Left ventricle myocardium superior (tissue), 1 donor: ENCODE data around the gene COX7C. TPM values are rescaled to one million over a fixed set of nuclear protein-coding genes. Genes with fewer than 3 reads are reported as not detected.
"Not testable (repeated sequence)": the region's sequence is repeated elsewhere in the genome, so short reads cannot be mapped to it uniquely, and the experiment has no call there.

Source experiments
- ATAC-seq: fragments of 200-7000 bp; cut with Tn5 transposase; one replicate; pipeline ENCODE4 v1.9.1; 2020; ENCODE audit warnings: mild to moderate bottlenecking, moderate library complexity
- DNase-seq: peaks from one replicate; pipeline ENCODE4 v3.0.0-alpha.2; 2020
- intact Hi-C: fragments of 100-400 bp; cut with micrococcal nuclease; formaldehyde crosslinking; loops from one replicate; pipeline ENCODE4 v1.11.0; 2022
- total RNA-seq: library from RNA; stranded (reverse); fragmentation: NEBNext Ultra II Directional; extraction: Animal tissue kit (Norgen Biotek cat#: 25700); gene quantifications from one replicate; pipeline ENCODE4 v1.2.1, GENCODE V29; 2021
- donor health status: DM: no; HTN: yes; CAD: no; lungs with severe emphysema.

Gene COX7C
- total RNA-seq, 1 donor from 2014 or later: 2,286 TPM

DNA sequence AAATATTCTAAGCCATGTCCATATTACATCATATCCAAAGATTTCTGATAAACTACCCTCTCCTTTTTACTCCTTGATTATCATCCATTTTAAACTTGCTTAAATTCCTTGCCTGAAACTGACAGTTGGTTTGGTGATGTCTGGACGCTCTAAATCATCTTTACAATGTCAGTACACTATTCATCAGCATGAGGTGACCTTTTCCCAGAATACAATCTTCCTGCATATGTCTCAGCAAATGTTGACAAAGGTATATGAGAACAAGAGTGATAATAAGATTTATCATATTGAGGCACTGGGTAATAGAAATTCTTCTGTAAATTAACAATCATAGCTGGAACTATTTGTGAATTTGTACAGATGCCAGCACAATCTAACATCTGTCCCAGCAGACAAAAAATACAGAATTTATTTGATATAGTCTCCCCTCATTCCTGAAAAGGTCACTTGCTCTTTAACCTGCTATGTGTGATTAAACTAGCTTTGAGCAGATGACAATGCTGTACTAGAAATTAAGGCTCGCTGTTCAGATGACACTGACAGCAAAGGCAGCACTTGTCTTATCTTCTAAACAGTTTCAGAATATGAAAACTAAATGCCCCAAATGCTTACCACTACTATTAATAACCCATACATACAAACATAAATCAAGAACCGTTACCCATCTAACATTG lies 32.2 kb downstream of the COX7C start:
- intact Hi-C loops: no loop called here
- DNase-seq (no peak), ATAC-seq (no peak)

DNA sequence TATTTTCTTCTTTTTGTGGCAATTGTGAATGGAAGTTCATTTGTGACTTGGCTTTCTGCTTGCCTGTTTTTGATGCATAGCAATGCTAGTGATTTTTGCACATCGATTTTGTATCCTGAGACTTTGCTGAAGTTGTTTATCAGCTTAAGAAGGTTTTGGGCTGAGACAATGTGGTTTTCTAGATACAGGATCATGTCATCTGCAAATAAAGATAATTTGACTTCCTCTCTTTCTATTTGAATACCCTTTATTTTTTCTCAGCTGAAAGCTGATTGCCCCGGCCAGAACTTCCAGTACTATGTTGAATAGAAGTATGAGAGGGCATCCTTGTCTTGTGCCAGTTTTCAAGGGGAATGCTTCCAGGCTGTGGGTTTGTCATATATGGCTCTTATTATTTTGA lies 43.0 kb downstream of the COX7C start:
- ATAC-seq, DNase-seq, intact Hi-C loops: not testable (repeated sequence)

DNA sequence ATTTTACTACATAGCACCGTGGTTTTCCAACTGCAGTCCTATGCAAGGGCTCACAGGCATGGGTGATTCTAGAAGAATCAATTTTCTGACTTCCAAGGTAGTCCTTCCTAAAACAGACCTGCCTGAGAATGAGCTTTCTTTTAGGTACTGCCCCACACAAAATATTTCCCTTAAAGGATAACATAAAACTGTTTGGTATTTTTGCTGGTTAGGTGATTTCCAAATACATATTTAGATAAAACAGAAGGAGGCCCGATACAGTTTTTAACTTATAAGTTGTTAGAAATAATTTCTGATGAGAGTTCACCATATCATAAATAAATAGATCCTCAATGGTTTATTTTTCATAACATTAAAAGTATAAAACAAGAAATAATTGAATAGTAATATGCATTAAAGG lies 46.4 kb downstream of the COX7C start:
- intact Hi-C loops: no loop called here
- ATAC-seq (no peak), DNase-seq (no peak)

DNA sequence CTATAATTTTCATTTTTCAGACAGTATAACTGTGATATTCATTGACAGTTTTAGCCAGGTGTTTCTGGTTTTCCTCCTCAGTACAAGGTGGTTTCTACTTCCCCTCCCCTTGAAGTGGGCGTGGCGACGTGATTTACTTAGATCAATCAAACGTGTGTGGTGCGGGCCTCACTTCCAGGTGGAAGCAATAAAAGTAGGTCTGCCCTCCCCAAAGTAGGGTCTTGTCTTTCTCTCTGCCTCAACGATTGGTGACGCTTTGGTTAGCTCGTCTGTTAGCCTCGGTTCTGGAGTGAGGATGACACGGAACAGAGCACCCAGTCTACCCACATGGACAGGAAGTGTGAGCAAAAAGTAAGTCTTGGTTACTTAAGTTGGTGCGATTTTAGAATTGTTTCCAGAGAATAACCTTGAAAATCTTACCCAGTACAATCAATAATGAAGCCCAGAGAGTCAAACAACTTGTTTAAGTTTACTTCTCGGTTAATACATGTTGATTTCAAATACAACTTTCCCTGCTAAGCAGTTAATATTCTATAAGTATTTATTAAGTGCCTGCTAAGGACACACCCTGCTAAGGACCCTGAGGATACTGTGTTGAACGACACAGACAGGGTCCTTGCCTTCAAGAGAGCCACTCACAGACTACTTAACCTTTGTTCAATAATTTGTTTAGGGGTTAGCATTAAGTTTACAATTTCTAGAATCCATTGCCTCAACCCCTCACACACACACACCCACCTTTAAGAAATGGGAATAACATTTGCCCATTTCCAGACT lies 48.4 kb downstream of the COX7C start:
- intact Hi-C loops: no loop called here
- ATAC-seq (no peak), DNase-seq (no peak)

DNA sequence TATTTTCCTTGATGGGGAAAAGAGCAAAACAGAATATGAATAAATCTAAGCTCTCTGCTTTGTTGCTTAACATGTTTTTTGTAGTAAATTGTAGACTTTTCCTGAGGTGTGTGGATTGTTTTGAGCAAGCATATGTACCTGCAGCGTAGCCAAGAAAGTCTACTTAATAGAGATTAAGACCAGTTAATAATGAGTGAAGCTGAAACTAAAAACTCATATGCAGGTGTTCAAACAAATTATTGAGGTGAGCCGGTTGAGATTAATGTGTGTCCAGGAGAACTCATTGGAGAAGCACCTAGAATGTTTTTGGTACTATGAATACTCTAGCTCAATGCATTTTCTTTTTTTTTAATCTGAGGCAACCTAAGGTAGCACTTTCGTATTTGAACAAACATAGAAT lies 49.2 kb downstream of the COX7C start:
- intact Hi-C loops: no loop called here
- no peak for ATAC-seq
- DNase-seq: no peak
